HG02981 (cell line): ENCODE measurements around the gene PROSER3.
"Not testable (repeated sequence)": the region's sequence is repeated elsewhere in the genome, so short reads cannot be mapped to it uniquely, and the experiment has no call there.

Experiments used
- ATAC-seq: cut with Tn5 transposase; IDR thresholded peaks from one replicate; pipeline ENCODE4 v1.9.1; 2021; ENCODE audit warnings: mild to moderate bottlenecking, moderate library complexity; ENCODE audit not compliant: unreplicated experiment

The PROSER3 gene

DNA sequence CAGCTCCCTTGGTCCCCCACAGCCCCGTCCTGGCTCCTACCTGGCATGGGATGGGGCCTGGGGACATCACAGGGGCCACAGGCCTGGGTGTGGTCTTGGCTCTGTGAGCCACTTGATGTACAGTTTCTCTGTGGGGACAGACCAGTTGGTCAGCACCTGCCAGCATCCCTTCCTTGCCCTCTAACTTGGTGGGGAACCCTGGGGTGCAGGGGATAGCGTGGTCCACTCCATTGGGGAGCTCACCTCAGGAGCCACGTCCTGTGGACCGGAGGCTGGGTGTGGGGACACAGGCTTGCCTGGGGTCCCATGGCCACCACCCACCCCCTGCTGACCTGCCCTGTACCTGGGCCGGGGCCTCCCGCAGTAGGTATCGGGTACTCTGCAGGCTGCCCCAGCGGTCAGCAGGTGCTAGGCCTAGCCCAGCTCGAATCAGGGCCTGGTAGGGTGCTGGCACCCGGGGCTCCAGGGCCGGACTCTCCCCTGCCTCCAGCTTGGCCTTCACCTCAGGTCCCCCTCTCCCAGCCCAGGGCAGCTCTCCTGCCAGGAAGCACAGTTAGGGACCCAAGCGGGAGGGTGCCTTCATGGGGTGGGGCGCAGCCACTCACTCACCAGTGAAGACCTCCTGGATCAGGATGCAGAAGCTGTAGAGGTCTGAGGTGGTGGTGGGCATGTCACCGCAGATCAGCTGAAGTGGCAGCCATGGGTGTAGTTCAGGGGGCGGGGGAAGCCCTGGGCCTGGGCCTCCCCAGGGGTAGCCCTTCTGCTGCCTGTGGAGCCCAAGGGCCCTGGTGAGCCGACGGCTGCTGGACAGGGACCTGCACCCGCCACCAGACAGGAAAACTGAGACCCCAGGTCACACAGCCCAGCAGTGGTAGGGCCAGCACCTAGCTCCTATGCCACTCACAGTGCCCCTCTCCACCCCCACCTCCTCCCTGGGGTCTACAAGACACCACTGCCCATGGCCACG is 32.3 kb downstream of the PROSER3 start:
- no peak for ATAC-seq

DNA sequence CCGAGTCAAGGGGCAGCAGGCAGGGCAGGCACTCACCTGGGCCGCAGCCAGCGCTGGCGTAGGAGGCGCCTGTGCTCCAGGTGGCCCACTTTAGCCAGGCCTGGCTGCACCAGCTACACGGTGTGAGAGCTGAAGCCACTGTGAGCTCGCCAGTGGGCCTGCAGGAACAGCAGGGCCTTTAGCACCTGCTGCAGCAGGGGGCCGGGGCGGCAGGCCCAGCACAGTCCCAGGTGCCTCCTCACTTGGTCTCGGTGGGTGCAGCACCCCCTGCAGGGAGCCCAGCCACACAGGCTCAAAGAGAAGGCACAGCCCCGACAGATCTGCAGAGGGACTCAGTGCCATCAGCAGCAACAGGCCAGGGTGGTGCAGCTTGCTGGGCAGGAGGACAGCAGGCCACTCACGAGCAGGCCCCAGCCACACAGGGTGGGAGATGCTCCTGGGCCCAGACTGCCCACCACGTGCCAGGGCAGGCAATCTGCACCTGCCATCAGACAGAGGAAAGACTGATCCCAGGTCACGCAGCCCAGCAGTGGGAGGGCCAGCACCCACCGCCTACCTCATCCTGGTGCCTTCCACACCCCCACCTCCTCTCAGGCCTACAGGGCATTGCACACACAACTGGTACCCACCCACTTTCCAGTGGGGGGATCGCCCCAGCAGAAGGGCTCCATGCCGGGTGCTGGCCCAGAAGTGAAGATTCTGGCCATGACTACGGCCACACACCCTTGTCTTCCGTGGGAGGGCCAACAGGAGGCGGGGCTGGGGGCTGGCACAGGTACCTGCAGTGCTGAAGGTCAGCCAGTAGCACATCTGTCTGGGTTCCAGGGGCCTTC is 33.2 kb downstream of the PROSER3 start:
- no peak for ATAC-seq

GRCh38 chr19:35791814-35792279 is 33.9 kb downstream of the PROSER3 start:
- ATAC-seq, result no peak

GRCh38 chr19:35792312-35792711 is 34.3 kb downstream of the PROSER3 start:
- no peak for ATAC-seq

DNA sequence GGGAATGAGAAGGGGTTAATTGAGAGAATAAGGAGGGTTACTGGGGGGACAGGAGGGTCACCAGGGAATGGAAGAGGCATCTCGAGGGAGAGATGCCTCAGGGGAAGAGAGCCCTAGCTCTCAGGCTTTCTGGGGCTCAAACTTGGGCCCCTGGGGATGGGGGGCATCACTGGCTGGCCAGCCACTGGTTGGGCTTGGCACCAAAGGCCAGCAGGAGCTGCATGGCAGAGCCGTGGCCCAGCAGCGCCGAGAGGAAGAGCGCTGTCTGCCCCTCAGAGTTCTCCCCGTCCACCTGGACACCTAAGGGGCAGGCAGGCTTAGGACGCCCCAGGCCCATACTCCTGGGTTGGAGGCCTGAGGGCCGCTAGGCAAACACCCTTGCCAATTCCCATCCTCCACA is 34.9 kb downstream of the PROSER3 start:
- ATAC-seq, result no peak

DNA sequence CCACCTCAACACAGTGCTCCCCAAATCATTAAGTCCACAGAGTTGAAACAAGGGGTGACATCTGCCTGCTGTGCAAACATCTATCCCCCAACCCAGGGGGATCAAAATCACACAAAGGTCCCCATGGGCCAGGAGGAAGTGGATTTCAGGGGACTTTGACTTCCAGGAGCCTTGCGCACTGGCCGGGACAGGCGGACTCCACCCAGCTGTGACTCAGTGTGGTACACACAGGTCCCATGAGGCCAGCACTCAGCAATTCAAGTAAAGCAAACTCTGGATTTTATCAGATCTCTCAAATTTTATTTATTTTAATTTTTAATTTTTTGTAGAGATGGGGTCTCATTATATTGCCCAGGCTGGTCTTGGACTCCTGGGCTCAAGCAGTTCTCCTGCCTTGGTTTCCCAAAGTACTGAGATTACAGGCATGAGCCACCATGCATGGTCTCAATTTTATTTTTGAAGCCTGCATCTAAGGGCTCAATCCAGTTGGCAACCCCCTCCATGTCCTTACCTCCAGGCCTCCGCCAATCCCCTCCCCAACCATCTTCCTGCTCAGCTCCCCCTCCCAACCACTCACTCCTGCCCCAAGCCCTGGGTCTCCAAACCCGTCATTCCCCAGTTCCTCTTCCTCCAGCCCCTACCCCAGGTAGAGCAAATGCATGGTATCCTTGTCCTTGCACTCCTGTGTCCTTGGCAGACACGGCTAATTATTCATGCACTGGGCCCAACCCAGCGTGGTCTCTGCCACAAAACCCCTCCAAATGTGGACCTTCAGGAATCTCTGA is 35.6 kb downstream of the PROSER3 start:
- no peak for ATAC-seq

- ATAC-seq, result not testable (repeated sequence)
These were observed 37.6 kb downstream of the PROSER3 start for GRCh38 chr19:35795564-35795963.

DNA sequence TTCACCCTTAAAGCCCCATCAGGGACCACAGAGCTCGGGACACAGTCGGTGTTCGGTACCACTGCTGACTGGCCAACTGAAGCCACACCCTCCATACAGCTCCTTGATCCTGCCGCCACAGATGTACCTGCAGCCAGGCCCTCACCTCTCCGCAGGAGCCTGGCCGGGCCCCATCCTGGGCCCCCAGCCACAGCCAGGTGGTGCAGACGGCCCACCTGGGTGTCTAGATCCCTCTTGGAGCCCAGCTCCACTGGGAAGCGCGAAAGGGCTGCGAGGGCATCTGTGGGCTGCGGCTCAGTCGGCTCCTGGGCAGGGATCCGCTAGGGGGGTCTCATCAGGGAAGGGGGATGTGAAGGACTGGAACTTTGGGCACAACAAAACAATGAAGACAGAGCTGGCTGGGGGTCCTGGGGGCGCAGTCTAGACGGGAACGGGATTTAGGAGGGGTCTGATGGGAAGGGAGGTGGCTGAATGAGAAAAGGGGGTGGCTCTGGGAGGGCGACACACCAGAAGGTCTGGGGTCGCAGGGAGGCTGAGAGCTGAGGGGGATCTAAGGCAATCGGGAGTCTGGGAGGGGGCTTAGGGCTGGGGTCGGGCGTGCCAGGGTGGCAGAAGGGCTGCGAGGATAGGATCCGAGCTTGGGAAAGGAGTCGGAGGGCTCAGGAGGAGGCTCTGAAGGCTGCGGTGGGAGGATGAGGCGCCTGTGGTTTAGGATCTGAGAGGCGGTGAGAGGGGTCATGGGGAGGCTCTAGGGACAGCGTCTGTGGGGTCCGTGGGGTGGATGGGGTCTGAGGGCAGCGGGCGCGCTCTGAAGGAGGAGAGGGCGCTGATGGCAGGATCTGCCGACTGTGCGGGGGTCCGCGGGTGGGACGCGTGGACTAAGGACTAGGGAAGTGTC is 38.9 kb downstream of the PROSER3 start:
- ATAC-seq, result no peak

GRCh38 chr19:35797663-35798062 is 39.7 kb downstream of the PROSER3 start:
- no peak for ATAC-seq

DNA sequence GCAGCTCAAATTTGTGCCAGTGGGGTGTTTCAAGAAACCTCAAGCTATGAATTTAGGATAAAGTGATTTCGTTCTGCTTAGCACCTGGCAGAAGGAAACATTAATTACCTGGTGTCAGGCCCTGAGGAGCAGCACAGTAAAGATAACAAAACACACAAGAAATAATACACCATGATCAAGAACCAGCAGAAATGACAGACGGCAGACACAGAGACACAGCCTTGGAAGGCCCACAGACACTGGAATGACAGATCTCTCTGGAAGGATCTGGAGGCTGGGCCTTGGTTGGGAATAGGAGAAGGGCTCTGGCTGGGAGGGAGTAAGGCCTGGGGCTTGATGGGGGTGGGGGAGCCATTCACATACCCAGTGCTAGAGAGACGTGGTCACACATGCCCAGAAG is 43.9 kb downstream of the PROSER3 start:
- ATAC-seq, result no peak

DNA sequence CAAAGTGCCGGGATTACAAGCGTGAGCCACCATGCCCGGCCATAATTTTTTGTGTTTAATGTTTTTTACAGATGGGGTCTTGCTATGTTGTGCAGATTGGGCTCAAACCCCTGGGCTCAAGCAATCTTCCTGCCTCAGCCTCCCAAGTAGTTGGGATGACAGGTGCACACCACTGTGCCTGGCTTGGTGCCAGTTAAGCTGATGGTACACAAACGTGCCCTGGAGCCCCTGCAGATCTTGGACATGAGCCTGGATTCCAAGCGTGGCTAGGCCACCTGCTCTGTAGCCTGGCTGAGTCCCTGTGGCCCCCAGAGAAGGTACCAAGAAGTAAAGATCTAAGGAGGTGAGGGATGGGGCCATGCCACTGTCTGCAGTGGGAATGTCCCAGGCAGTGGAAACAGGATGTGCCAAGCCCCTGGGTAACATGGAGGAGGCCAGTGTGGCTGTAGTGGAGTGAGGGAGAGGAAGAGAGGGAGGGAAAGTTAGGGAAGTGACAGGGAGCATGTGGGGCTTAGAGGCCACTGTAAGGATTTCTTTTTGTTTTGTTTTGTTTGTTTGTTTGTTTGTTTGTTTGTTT is 47.6 kb downstream of the PROSER3 start:
- no peak for ATAC-seq

DNA sequence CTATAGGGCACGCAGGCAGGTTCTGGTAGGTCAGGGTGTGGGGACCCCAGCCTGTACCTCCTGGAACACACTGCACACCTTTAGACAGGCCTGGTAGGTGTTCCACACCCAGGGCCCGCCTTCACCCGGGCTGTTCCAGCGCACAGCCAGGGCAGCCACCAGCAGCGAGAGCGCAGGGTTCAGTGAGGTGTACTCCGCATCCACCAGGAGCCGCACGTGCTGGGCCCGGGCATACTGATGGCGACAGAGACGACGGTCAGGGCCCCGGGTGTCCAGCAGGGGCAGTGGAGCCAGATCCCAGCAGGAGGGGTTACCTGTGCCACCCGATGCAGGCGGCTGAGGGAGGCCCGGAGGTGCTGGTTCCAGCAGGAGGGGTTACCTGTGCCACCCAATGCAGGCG is 48.6 kb downstream of the PROSER3 start:
- ATAC-seq, result no peak

GRCh38 chr19:35807633-35808032 is 49.7 kb downstream of the PROSER3 start:
- ATAC-seq, result no peak

GRCh38 chr19:35811317-35812219 is 53.6 kb downstream of the PROSER3 start:
- no peak for ATAC-seq

- no peak for ATAC-seq
These were observed 54.5 kb downstream of the PROSER3 start, which contains the start of gene PRODH2 for GRCh38 chr19:35812220-35813042. Gene PRODH2, minus strand, starts transcription at chr19:35812845. Its CDS starts 40 bp downstream, at chr19:35812805.

DNA sequence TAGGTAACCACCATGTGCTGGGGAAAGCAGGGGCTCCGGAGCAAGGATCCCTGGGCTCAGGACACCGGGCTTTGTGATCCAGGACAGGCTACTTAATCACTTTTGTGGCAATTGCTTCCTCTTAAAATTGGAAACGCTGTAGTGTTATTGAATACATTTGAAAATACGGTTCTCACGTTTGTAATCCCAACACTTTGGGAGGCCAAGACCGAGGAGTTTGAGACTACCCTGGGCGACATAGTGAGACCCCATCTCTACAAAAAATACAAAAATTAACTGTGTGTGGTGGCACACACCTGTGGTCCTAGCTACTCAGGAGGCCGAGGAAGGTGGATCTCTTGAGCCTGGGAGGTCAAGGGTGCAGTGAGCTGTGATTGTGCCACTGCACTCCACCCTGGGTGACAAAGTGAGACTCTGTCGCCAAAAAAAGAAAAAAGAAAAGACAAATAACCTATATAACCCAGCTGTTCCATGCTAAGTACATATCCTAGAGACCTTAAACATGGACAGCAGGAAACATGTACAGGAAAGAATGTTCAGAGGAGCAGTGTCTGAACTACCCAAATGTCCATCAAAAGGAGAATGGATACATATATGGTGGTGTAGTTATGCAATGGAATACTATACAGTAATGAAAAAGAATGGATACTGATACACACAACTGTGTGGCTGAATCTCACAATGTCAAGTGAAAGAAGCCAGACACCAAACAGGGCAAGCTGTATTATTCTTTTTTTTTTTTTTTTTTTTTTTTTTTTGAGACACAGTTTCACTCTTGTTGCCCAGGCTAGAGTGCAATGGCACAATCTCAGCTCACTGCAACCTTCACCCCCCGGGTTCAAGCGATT is 55.3 kb downstream of the PROSER3 start:
- ATAC-seq, result no peak

DNA sequence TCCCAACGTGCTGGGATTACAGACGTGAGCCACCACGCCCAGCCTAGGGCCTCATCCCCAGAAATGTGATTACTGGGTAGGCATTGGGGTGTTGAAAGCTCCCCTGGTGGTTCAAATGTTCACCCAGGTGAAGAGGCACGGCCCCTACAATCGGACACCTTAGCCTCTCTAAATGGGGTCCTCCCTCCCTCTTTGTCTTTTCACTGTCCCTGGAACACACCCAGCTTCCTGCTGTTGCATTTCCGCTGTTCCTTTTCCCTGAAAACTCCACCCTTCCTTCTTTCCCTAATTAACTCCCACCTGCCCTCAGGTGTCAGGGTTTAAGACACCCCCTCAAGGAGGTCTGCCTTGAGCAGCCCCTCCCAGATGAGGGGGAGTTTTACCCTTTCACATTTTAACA is 58.3 kb downstream of the PROSER3 start:
- no peak for ATAC-seq
